K562 (cell line): ENCODE data around the gene TGM5.

ENCODE experiments used
- ATF2 ChIP-seq: sonication (generic); formaldehyde crosslinking; IDR thresholded peaks from 2 replicates; pipeline ENCODE4 v1.8.1; 2022; ENCODE audit warnings: missing genetic modification reagents
- NR1H2 ChIP-seq: sonication (generic); formaldehyde crosslinking; IDR thresholded peaks from 2 replicates; pipeline ENCODE4 v1.4.0; 2020; ENCODE audit warnings: mild to moderate bottlenecking, missing genetic modification reagents
- SMAD1 ChIP-seq: fragments of 150-350 bp; IDR thresholded peaks from 2 replicates; pipeline ENCODE4 v1.6.1; 2014; ENCODE audit warnings: low read length, low read depth; ENCODE audit not compliant: partially characterized antibody
- SP1 ChIP-seq: sonication (generic); formaldehyde crosslinking; IDR thresholded peaks from 2 replicates; pipeline ENCODE4 v1.8.1; 2022; ENCODE audit warnings: mild to moderate bottlenecking, missing genetic modification reagents
- ZNF408 ChIP-seq: fragments of 250-450 bp; sonication (Bioruptor Pico); IDR thresholded peaks from 2 replicates; pipeline ENCODE4 v1.4.0; 2020; ENCODE audit warnings: low read depth, mild to moderate bottlenecking, moderate library complexity
- ZNF785 ChIP-seq: fragments of 250-450 bp; sonication (Bioruptor Pico); IDR thresholded peaks from 2 replicates; pipeline ENCODE4 v1.4.0; 2020; ENCODE audit warnings: mild to moderate bottlenecking
- TF ChIP-seq, protein P1 (sequence below), 3 experiments: IDR thresholded peaks in 2 of 3; conservative IDR thresholded peaks in 1 of 3; 2 replicates each; pipeline ENCODE4 v1.5.1; 2011 to 2012; ENCODE audit warnings: low read length in 3 of 3, mild to moderate bottlenecking in 3 of 3, control low read depth in 2 of 3, improper control_type of control experiment in 1 of 3, inconsistent platforms in 1 of 3, low read depth in 1 of 3, mixed read lengths in 1 of 3, moderate library complexity in 1 of 3; ENCODE audit not compliant: insufficient read depth in 2 of 3
- TF ChIP-seq, protein P2 (sequence below): sonication (generic); formaldehyde crosslinking; IDR thresholded peaks from 2 replicates; pipeline ENCODE4 v1.8.1; 2023; ENCODE audit warnings: mild to moderate bottlenecking, missing genetic modification reagents, moderate library complexity

DNA sequence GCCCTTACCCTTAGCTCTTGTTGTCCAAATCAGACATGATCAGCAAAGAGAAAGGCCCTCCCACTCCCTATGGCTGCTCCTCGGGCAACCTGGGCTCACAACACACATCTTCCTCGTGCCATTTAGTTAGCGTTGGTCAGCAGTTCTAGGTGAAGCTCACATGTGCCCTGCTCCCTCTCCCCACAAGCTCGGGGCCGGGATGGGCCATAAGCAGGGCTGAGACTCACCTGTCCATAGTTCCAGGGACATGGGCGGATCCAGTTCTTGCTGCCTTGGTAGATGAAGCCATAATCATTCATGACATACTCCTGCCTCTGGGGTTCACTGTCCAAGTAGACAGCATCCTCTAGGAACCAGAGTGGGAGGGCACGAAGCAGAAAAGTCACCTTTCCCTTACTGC, 10.4 kb downstream of the TGM5 start:
- TF ChIP-seq, protein P1, sequence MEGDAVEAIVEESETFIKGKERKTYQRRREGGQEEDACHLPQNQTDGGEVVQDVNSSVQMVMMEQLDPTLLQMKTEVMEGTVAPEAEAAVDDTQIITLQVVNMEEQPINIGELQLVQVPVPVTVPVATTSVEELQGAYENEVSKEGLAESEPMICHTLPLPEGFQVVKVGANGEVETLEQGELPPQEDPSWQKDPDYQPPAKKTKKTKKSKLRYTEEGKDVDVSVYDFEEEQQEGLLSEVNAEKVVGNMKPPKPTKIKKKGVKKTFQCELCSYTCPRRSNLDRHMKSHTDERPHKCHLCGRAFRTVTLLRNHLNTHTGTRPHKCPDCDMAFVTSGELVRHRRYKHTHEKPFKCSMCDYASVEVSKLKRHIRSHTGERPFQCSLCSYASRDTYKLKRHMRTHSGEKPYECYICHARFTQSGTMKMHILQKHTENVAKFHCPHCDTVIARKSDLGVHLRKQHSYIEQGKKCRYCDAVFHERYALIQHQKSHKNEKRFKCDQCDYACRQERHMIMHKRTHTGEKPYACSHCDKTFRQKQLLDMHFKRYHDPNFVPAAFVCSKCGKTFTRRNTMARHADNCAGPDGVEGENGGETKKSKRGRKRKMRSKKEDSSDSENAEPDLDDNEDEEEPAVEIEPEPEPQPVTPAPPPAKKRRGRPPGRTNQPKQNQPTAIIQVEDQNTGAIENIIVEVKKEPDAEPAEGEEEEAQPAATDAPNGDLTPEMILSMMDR (IDR thresholded peaks at IDR 0.05 in 2 of 3, conservative IDR thresholded peaks at IDR 0.05 in 1 of 3; ENCODE audit: insufficient read depth in 2 of 3, low read depth in 1 of 3, low read length in 3 of 3) = no peak
- TF ChIP-seq SP1 (CRISPR knock-in tag) (no peak), NR1H2 (CRISPR knock-in tag) (no peak), ZNF408 (CRISPR knock-in tag) (no peak), ATF2 (CRISPR knock-in tag) (no peak), ZNF785 (CRISPR knock-in tag) (no peak), SMAD1 (no peak)
- TF ChIP-seq, protein P2, sequence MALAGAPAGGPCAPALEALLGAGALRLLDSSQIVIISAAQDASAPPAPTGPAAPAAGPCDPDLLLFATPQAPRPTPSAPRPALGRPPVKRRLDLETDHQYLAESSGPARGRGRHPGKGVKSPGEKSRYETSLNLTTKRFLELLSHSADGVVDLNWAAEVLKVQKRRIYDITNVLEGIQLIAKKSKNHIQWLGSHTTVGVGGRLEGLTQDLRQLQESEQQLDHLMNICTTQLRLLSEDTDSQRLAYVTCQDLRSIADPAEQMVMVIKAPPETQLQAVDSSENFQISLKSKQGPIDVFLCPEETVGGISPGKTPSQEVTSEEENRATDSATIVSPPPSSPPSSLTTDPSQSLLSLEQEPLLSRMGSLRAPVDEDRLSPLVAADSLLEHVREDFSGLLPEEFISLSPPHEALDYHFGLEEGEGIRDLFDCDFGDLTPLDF (CRISPR knock-in tag) = no peak
